Measurements from ENCODE around the gene ZHX3. TPM values are rescaled to one million over a fixed set of nuclear protein-coding genes. Genes with fewer than 3 reads are reported as not detected.

Gene ZHX3
- polyA plus RNA-seq, 1 experiment, result 24.1 TPM

DNA sequence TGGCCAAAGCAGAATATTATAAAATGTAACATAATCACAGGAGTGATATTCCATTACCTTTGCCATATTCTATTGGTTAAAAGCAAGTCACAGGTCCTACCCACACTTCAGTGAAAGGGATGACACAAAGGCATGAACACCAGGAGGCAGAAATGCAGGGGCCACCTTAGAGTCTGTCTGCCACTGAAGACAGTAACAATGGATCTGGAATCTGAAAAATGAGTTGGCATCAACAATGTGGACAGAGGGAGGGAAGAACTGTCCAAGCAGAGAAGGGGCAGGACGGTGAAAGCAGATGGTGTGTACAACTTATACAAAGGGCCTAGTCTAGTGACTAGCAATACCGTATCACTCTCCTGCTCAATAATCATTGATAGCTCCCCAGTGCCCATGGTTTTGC is 16.5 kb upstream of the ZHX3 start:
- POLR2A ChIA-PET, result interaction anchor here (0.6 kb wide), 1 partner anchor 24 kb away, joined by 4 read pairs; no protein-coding TSS in a partner anchor
- DNase-seq (ENCODE audit: low read depth, low spot score), result no peak
- CTCF ChIA-PET, result interaction anchor here (1.5 to 3.6 kb wide), 2 partner anchors 159 to 161 kb away, joined by 4 to 22 read pairs; no protein-coding TSS in a partner anchor
- H3K27me3 ChIP-seq (ENCODE audit: control insufficient read depth, insufficient read depth, low read length), result no peaks in the 10 kb centered on the region
- TF ChIP-seq, protein P1, sequence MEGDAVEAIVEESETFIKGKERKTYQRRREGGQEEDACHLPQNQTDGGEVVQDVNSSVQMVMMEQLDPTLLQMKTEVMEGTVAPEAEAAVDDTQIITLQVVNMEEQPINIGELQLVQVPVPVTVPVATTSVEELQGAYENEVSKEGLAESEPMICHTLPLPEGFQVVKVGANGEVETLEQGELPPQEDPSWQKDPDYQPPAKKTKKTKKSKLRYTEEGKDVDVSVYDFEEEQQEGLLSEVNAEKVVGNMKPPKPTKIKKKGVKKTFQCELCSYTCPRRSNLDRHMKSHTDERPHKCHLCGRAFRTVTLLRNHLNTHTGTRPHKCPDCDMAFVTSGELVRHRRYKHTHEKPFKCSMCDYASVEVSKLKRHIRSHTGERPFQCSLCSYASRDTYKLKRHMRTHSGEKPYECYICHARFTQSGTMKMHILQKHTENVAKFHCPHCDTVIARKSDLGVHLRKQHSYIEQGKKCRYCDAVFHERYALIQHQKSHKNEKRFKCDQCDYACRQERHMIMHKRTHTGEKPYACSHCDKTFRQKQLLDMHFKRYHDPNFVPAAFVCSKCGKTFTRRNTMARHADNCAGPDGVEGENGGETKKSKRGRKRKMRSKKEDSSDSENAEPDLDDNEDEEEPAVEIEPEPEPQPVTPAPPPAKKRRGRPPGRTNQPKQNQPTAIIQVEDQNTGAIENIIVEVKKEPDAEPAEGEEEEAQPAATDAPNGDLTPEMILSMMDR (IDR thresholded peaks at IDR 0.05; ENCODE audit: low read depth, low read length), result no peak
- H3K4me3 ChIP-seq (ENCODE audit: low read depth, low read length), result no peak overlapping the region
- H3K9me3 ChIP-seq (ENCODE audit: control insufficient read depth, insufficient read depth, low read length), result no peaks in the 10 kb centered on the region
- H3K27ac ChIP-seq (ENCODE audit: low read depth, low read length), result no peak overlapping the region

DNA sequence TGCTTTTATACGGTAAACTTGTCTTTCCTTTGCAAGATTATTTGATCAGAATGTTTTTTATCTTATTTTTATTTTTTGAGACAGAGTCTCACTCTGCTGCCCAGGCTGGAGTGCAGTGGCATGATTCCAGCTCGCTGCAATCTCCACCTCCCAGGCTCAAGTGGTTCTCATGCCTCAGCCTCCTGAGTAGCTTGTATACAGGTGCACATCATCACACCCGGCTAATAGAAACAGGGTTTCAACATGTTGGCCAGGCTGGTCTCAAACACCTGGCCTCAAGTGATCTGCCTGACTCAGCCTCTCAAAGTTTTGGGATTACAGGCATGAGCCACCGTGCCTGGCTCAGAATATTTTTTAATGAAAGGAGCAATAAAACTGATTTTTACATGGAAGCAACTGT is 14.2 kb upstream of the ZHX3 start:
- Histone ChIP-seq H3K4me3 (ENCODE audit: low read depth, low read length) (no peak overlapping the region), H3K27ac (ENCODE audit: low read depth, low read length) (no peak overlapping the region), H3K9me3 (ENCODE audit: control insufficient read depth, insufficient read depth, low read length) (no peaks in the 10 kb centered on the region), H3K27me3 (ENCODE audit: control insufficient read depth, insufficient read depth, low read length) (no peaks in the 10 kb centered on the region)
- CTCF ChIA-PET, result interaction anchor here (0.8 to 3.6 kb wide), 3 partner anchors 8 to 159 kb away, joined by 3 to 22 read pairs (median 4); partner anchors contain the start of gene LPIN3
- no peak for DNase-seq (ENCODE audit: low read depth, low spot score)
- TF ChIP-seq, protein P1 (IDR thresholded peaks at IDR 0.05; ENCODE audit: low read depth, low read length), result no peak
- POLR2A ChIA-PET, result no interaction called here

DNA sequence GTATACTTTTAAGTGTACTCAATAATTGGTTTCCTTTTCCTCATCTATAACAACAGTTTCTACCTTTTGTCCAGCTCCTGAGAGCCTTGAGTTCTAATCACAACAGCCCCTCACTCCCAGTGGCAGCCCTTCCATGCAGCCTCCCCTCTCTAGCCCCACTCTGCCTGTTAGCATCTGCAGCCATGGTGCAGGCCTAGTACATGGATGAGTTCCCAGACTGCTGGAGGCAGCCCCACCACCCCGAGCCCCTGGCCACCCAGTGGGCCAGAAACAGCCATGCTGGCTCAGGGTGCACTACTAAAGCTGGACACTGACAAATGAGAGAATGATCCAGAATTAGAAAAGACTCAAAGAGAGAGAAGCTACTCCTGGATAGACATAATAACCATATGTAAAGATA is 13.4 kb upstream of the ZHX3 start:
- Histone ChIP-seq H3K4me3 (ENCODE audit: low read depth, low read length) (no peak overlapping the region), H3K9me3 (ENCODE audit: control insufficient read depth, insufficient read depth, low read length) (no peaks in the 10 kb centered on the region), H3K27ac (ENCODE audit: low read depth, low read length) (no peak overlapping the region), H3K27me3 (ENCODE audit: control insufficient read depth, insufficient read depth, low read length) (no peaks in the 10 kb centered on the region)
- POLR2A ChIA-PET, result no interaction called here
- DNase-seq (ENCODE audit: low read depth, low spot score), result no peak
- CTCF ChIA-PET, result interaction anchor here (0.8 to 1.9 kb wide), 4 partner anchors 8 to 234 kb away, joined by 3 to 9 read pairs (median 4); partner anchors contain the start of gene LPIN3
- TF ChIP-seq, protein P1 (IDR thresholded peaks at IDR 0.05; ENCODE audit: low read depth, low read length), result no peak

DNA sequence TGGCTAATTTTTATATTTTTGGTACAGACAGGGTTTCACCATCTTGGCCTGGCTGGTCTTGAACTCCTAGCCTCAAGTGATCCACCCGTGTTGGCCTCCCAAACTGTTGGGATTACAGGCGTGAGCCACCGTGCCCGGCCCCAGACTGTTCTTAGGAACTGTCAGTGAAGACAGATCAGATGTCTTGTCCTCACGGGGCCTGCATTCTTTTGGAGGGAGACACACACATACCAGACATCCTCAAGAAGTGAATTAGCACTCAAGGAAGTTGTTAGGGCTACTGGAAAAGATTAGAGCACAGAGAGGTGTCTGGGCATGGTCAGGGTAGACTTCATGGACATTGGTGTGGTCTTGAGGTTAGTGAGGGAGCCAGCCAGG is 12.8 kb upstream of the ZHX3 start:
- DNase-seq (ENCODE audit: low read depth, low spot score), result no peak
- POLR2A ChIA-PET, result interaction anchor here (1.0 to 1.3 kb wide), 3 partner anchors 14 to 107 kb away, joined by 3 to 22 read pairs (median 4); partner anchors contain the start of gene ZHX3
- CTCF ChIA-PET, result interaction anchor here (1.0 to 1.9 kb wide), 5 partner anchors 9 to 340 kb away, joined by 3 to 10 read pairs (median 3); partner anchors contain the start of gene LPIN3
- Histone ChIP-seq H3K9me3 (ENCODE audit: control insufficient read depth, insufficient read depth, low read length) (no peaks in the 10 kb centered on the region), H3K27ac (ENCODE audit: low read depth, low read length) (peak overlapping the region; percentile 99), H3K27me3 (ENCODE audit: control insufficient read depth, insufficient read depth, low read length) (no peaks in the 10 kb centered on the region), H3K4me3 (ENCODE audit: low read depth, low read length) (no peak overlapping the region)
- TF ChIP-seq, protein P1 (IDR thresholded peaks at IDR 0.05; ENCODE audit: low read depth, low read length), result no peak

Data from AG04450 (cell line).